Measurements from ENCODE around the gene SECTM1. TPM values are rescaled to one million over a fixed set of nuclear protein-coding genes. Genes with fewer than 3 reads are reported as not detected.

Gene SECTM1
- total RNA-seq, 1 experiment from 2014 or later: 0.50 TPM

DNA sequence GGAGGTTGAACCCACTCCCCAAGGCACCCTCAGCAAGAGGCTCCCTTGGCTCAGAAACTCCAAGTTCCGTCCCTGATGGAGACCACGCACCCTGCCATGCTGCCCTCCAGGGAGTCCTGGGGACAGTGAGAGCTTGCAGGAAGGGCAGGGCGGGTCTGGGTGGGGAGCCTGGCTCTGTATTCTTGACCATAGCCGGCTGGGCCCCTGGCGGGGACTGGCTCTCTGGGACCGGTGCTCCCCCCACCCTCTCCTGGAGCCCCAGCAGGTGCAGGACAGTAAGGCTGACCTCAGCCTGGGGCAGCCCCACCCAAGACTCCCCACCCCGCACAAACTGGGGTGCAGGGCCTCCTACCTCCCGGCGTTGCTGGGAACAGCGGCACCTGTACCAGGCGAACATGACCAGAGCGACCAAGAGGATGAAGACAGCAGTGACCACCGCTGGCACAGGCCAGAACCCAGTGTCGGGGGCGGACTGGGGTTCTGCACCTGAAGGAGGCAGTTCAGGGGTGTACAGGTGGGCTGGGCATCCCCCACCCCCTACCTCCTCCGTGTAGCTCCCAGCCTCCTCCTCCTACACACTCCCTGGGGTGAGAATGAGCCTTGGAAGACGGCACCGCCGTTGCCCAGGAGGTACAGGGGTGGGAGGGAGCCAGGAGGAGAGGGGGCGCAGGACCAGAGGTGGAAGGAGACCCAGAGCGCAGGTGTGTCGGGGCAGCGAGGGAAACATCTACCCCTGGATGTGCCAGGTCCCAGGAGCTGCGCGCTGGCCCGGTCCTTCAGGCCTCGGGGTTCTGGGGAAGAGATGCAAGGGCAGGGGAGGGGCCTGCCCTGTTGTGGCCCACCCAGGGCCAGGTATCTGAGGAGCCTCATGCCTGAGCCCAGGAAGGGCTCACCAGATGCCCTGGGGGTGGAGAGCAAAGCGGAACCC, 10.8 kb downstream of the SECTM1 start:
- in situ Hi-C loops (cut with HindIII; ENCODE audit: low pct_unique_long_range_greater_than_20kb, low sequenced_read_pairs): no loop called here
- DNase-seq (ENCODE audit: low read depth, low spot score): no peak

DNA sequence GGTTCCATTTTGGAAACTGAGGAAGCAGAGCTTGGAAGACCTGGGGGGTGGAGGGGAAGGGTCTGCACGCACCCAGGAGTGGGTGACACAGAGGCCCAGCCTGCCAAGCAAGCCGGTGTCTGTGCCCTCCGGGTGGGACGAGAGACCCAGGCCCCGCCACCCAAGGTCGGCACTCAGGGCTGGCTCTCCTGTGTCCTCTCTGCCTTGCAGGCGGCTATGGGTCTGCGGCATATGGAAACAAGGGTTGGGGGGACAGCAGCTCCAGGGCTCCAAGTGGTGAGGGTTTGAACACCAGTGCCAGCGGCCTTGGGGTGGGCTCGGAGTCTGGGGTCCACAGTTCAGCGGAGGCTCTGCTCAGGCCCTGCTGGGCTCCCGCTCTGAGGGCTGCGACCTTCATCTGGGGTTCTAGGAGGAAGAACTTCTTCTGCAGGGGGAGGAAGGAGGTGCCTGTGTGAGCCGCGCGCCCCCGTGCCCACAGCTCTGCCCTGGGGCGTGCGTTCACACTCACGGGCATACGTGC, 11.6 kb downstream of the SECTM1 start:
- in situ Hi-C loops (cut with HindIII; ENCODE audit: low pct_unique_long_range_greater_than_20kb, low sequenced_read_pairs): no loop called here
- no peak for DNase-seq (ENCODE audit: low read depth, low spot score)

DNA sequence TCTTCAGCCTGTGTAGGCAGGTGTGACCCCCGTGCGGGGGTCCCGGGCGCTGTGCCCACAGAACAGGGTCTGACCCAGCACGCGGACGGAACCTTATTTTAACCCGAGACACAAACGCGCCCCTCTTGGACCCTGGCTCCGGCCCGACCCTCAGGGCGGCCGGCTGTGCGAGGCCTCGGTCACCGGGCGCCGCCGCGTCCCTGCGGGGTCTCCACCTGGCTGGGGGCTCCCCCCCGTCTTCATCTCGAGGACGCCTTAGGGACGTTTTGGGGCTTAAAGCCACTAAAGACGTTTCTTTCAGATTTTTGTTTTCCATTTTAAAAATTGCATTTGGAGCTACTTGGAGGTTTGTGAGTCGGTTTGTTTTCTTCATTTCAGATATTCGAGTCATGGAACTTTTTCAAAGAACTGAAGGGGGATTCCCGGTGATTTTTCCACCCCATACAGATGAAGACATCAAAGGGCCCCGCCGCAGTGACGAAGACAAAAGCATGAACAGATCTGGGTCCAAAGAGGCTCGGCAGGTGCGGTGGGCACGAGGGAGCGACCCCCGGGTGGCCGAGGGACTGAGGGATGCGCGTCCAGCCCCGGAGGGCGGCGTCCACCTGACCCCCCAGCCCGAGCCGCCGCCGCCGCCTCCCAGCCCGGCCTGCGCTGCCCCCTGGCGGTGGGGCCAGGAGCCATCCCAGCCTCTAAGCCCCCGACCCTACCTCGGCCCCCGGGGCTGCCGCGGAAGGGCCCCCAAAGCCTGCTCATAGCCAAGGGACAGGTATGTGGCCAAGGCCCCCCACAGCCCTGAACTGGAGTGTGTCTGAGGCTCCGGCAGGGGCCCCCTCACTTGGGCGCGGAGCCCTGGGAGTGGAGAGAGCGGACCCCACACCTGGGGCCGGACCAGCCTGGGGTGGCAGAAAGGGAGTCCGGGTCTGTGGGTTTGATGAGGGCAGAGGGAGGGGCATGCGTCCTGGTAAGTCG, 12.3 kb downstream of the SECTM1 start:
- peak; percentile 29 for DNase-seq (ENCODE audit: low read depth, low spot score)
- in situ Hi-C loops (cut with HindIII; ENCODE audit: low pct_unique_long_range_greater_than_20kb, low sequenced_read_pairs): no loop called here

- no peak for DNase-seq (ENCODE audit: low read depth, low spot score)
- in situ Hi-C loops (cut with HindIII; ENCODE audit: low pct_unique_long_range_greater_than_20kb, low sequenced_read_pairs): no loop called here
Observed at GRCh38 chr17:82320140-82320840, 13.3 kb downstream of the SECTM1 start.

- DNase-seq (ENCODE audit: low read depth, low spot score): no peak
- in situ Hi-C loops (cut with HindIII; ENCODE audit: low pct_unique_long_range_greater_than_20kb, low sequenced_read_pairs): no loop called here
Observed at GRCh38 chr17:82319619-82320062, 13.9 kb downstream of the SECTM1 start.

DNA sequence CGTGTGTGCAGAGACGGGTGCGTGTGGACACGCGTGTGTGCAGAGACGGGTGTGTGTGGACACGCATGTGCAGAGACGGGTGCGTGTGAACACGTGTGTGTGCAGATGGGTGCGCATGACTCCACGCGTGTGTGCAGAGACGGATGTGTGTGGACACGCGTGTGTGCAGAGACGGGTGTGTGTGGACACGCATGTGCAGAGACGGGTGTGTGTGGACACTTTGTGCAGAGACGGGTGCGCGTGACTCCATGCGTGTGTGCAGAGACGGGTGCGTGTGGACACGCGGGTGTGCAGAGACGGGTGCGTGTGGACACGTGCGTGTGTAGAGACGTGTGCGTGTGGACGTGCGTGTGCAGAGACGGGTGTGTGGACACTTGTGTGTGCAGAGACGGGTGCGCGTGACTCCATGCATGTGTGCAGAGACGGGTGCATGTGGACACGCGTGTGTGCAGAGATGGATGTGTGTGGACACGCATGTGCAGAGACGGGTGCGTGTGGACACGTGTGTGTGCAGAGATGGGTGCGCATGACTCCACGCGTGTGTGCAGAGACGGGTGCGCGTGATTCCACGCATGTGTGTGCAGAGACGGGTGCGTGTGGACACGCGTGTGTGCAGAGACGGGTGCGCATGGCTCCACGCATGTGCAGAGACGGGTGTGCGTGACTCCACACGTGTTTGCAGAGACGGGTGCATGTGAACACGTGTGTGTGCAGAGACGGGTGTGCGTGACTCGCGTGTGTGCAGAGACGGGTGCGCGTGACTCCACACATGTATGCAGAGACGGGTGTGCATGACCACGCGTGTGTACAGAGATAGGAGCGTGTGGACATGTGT, 14.6 kb downstream of the SECTM1 start:
- DNase-seq (ENCODE audit: low read depth, low spot score): no peak
- in situ Hi-C loops (cut with HindIII; ENCODE audit: low pct_unique_long_range_greater_than_20kb, low sequenced_read_pairs): no loop called here

- in situ Hi-C loops (cut with HindIII; ENCODE audit: low pct_unique_long_range_greater_than_20kb, low sequenced_read_pairs): no loop called here
- no peak for DNase-seq (ENCODE audit: low read depth, low spot score)
Observed at GRCh38 chr17:82318169-82318498, 15.4 kb downstream of the SECTM1 start.

DNA sequence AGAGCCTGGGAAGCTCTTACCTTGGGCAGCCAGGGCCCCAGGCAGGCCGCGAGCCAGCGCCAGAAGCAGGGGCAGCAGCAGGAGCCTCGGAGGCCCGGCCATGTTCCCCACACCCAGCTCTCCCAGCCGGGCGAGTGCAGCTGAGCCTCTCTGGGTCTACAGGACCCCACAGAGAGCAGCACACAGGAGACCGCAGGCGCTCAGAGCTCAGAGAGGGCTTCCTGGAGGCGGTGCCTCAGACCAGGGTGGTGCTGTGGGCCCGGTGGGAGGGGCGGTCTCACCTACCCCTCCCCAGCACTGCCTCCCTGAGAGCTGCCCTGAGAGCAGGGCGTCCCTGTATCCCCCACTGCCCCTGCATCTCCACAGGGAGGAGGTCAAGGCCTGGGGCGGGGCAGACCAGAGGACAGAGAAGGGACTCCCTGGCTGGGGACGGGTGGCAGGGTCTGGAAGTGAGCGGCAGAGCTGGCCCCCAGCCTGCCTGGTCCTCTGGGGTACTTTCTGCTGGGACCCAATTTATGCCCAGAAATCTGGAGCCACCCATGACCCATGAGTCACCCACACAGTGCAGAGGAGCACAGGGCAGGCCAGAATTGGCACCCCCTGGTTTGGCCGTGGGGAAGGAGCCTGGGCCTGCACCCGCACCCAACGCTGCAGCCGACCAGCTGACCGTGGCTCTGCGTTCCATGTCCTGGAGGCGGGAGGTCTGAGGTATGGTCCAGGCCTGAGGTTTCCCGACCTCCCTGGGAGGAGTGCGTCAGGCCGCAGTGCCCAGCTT, 16.0 kb downstream of the SECTM1 start, which contains the start of gene CD7:
TSS of gene CD7 (minus strand) at position 215 of the 775 bp plus-strand sequence. CDS start at position 102, 113 bp downstream.
- in situ Hi-C loops (cut with HindIII; ENCODE audit: low pct_unique_long_range_greater_than_20kb, low sequenced_read_pairs): no loop called here
- DNase-seq (ENCODE audit: low read depth, low spot score): no peak

GRCh38 chr17:82316651-82317393, 16.7 kb downstream of the SECTM1 start:
- no peak for DNase-seq (ENCODE audit: low read depth, low spot score)
- in situ Hi-C loops (cut with HindIII; ENCODE audit: low pct_unique_long_range_greater_than_20kb, low sequenced_read_pairs): no loop called here

- DNase-seq (ENCODE audit: low read depth, low spot score): no peak
- in situ Hi-C loops (cut with HindIII; ENCODE audit: low pct_unique_long_range_greater_than_20kb, low sequenced_read_pairs): no loop called here
Observed at GRCh38 chr17:82315703-82316358, 17.7 kb downstream of the SECTM1 start.

DNA sequence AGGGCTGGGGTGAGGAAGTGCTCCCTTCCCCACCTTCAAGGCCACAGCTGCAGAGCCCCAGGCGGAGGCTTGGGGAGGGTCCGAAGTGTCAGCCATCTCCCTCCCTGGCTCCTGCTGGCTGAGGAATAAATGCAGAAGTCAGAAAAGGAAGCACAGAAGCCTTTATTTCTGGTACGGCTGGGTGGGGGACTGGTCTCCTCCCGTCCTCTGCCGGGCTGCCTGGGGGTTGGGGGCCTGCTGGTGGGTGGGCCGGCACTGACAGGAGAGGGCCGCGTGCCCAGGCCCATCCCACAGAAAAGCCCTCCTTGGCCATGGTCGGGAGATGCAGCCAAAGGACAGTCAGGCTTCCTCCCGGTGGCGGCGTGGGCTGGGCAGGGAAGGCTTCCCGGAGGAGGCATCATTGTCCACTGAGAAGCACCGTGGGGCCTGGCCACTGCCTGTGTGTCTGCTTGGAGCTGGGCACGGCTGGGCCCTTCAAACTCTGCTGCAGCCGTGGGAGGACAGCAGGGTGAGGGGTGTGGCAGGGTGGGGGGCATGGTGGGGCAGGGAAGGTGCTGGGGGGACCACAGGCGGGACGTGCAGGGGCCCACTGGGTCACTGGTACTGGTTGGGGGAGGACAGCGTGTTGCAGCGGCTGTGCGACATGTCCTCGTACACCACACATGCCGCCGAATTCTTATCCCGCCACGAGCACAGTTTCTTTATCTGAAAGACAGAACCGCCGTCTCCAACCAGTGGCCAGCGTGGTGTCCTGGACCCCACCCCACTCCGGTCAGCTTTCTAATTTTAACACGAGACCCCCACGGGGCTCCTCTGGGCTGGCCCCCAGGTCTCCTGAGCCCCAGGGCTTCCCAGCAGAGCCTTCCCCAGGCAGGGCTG, 18.6 kb downstream of the SECTM1 start:
- DNase-seq (ENCODE audit: low read depth, low spot score): no peak
- in situ Hi-C loops (cut with HindIII; ENCODE audit: low pct_unique_long_range_greater_than_20kb, low sequenced_read_pairs): no loop called here

DNA sequence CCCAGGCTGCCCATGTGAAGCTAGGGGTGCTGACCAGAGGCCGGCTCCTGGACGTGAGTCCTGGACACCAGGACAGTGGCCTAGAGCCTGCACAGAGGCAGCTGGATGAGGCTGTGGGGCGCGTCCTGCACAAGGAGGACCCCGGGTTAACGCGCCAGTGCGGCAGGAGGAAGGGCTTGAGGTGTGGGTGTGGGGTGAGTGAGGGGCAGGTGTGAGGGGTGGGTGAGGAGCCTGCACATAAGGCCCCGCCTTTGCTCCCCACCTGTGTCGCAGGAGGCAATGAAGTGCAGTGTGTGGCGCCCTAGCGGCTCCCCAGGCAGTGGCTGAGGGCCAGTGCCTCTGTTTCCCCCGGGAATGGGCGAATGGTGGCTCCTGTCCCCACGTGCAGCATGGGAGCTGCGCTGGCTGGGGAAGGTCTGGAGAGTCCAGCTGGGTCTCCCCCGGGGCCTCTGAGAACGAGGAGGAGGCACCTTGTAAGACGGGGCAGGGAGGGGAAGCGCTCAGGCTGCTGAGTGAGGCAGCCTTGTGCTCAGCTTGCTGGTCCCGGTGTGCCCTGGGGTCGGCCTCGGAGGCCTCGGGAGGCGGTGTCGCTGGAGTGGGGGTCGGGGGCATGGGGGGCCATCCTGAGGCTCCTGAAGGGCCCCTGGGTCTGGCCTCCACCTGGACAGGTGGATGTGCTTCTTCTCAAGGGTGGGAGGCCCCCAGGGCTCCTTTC, 19.4 kb downstream of the SECTM1 start:
- DNase-seq (ENCODE audit: low read depth, low spot score): no peak
- in situ Hi-C loops (cut with HindIII; ENCODE audit: low pct_unique_long_range_greater_than_20kb, low sequenced_read_pairs): no loop called here

GRCh38 chr17:82313195-82314011, 20.2 kb downstream of the SECTM1 start:
- in situ Hi-C loops (cut with HindIII; ENCODE audit: low pct_unique_long_range_greater_than_20kb, low sequenced_read_pairs): no loop called here
- no peak for DNase-seq (ENCODE audit: low read depth, low spot score)
